ENCODE measurements around the gene DIDO1. TPM values are rescaled to one million over a fixed set of nuclear protein-coding genes. Genes with fewer than 3 reads are reported as not detected.
"Not testable (repeated sequence)": the region's sequence is repeated elsewhere in the genome, so short reads cannot be mapped to it uniquely, and the experiment has no call there.

The DIDO1 gene
- total RNA-seq, 4 donors from 2014 or later, result 54.2 to 105 (median 70.7) TPM

DNA sequence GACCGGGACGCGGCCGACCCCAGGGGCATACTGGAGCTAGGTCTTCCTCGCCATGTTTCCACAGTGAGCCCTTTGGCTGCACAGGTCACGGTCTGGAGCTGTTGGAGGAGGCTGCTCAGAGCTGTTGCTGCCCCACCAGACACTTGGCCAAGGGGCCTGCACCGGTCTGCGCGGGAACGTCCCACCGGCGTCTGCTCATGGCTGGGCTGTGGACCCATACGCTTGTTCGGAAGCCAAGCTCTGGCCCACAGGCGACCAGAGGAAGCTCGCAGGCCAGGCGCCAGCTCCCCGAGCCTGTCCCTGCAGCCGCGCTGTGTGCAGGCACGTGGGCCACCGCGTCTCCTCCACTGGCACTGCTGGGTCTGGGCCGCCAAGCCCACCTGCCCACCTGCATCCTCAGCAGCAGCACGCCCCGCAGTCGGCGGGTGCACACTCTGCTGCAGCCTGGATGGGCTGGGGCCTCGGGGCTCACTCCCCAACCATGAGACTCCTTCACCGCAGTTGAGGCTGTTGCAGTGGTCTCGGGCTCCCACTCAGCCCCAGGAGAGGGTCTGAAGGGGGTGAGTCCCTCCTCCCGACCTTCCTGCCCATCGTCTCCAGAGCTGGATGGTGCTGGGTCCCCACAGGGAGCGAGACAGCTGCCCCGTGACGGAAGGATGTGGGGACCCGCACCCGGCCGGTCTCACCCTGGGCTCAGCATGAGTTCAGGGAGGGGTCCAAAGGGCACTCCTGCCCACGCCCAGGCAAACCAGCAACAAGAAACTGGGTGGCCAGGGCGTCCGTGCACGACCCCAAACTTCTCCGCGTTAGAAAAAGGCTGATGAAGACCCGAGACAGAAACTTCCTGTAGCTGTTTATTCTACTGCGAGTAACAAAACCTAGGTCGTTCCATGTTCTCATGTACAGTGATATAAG is 49.1 kb downstream of the DIDO1 start:
- intact Hi-C loops (cut with DNase I; ENCODE audit: low total_unique reads), result loop anchor here (10.0 kb wide), 1 partner anchor 128 kb away; the partner anchor contains the start of gene BHLHE23
- peak; percentile 46 to 94 for DNase-seq (ENCODE audit: low spot score in 2 of 2)
- 68 to 82% methylated on average over 31 to 33 of the region's 48 CpGs for WGBS, 2 donors
- no peak overlapping the region for H3K4me3 ChIP-seq (ENCODE audit: low read depth, poor library complexity, severe bottlenecking)
- TF ChIP-seq, protein P1, sequence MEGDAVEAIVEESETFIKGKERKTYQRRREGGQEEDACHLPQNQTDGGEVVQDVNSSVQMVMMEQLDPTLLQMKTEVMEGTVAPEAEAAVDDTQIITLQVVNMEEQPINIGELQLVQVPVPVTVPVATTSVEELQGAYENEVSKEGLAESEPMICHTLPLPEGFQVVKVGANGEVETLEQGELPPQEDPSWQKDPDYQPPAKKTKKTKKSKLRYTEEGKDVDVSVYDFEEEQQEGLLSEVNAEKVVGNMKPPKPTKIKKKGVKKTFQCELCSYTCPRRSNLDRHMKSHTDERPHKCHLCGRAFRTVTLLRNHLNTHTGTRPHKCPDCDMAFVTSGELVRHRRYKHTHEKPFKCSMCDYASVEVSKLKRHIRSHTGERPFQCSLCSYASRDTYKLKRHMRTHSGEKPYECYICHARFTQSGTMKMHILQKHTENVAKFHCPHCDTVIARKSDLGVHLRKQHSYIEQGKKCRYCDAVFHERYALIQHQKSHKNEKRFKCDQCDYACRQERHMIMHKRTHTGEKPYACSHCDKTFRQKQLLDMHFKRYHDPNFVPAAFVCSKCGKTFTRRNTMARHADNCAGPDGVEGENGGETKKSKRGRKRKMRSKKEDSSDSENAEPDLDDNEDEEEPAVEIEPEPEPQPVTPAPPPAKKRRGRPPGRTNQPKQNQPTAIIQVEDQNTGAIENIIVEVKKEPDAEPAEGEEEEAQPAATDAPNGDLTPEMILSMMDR (IDR thresholded peaks at IDR 0.05), result no peak
- TF ChIP-seq POLR2A (IDR thresholded peaks at IDR 0.05), result no peak

DNA sequence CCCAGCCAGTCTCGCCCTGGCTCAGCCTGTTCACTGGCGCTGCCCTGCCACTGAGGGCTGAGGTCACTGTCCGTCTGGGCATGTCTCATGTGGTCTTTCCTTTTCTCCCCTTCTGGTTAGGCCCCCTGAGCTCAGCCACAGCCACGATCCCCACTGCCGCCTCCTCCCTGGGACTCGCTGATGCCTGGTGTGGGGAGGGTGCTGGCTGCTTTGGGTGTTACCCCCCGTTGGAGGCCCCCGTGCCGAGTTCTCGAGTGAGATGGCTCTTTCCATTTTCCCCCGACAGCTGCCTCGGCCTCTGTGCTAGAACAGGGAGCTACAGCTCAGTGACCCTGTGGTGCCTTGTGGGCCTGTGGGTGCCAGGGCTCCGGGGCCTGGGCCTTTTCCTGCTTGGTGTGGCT is 49.8 kb downstream of the DIDO1 start:
- no peak overlapping the region for H3K4me3 ChIP-seq (ENCODE audit: low read depth, poor library complexity, severe bottlenecking)
- no peak for DNase-seq (ENCODE audit: low spot score in 2 of 2)
- WGBS, 2 donors, result 57 to 73% methylated on average over 12 of the region's 13 CpGs
- intact Hi-C loops (cut with DNase I; ENCODE audit: low total_unique reads), result loop anchor here (10.0 kb wide), 1 partner anchor 128 kb away; the partner anchor contains the start of gene BHLHE23
- no peak for TF ChIP-seq POLR2A (IDR thresholded peaks at IDR 0.05)
- TF ChIP-seq, protein P1 (IDR thresholded peaks at IDR 0.05), result no peak

DNA sequence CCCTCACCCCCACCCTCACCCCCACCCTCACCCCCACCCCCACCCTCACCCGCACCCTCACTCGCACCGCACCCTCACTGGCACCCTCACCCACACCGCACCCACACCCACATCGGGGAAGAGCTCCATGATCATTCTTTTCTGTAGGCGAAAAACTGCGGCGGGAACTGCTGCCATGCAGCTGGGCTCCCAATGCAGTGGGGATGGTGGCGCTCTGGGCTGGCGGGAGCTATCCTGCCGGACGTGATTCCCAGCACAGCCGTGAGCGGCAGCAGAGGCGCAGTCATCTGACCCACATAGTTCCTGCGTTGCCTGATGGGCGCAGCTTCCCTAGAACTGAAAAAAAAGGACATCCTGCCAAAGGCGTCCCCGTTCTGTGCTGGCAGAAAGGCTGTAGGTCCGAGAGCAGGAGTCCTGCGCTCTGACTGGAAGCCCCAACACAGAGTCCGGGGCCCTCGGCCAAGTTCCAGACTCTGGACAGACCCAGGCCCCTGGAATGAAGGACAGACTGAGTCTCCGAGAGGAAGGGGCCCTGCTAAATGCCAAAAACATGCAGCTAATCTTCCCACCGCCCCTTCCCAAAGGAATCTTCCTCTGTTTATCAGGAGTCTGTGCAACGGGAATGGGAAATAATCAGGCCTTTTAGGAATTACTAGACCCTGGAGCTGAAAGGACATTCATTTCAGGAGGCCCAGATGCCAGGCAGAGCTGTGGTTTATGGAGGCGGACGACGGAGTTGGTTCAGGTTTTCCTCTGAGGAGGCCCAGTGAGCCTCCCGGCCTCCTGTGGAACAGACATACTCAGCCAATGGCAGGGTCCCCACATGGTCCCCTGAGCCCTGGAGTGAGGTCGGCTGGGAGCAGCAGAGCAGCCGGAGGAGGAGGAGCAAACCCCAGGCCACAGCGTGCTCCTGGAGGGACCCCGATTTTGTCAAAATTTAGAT is 50.6 kb downstream of the DIDO1 start:
- intact Hi-C loops (cut with DNase I; ENCODE audit: low total_unique reads), result loop anchor here (10.0 kb wide), 1 partner anchor 129 kb away; the partner anchor contains the start of gene BHLHE23
- WGBS, 2 donors, result 32 to 63% methylated on average over 15 to 26 of the region's 34 CpGs
- peak; percentile 73 to 96 for DNase-seq (ENCODE audit: low spot score in 2 of 2)
- TF ChIP-seq, protein P1 (IDR thresholded peaks at IDR 0.05), result no peak
- TF ChIP-seq POLR2A (IDR thresholded peaks at IDR 0.05), result no peak
- H3K4me3 ChIP-seq (ENCODE audit: low read depth, poor library complexity, severe bottlenecking), result no peak overlapping the region

DNA sequence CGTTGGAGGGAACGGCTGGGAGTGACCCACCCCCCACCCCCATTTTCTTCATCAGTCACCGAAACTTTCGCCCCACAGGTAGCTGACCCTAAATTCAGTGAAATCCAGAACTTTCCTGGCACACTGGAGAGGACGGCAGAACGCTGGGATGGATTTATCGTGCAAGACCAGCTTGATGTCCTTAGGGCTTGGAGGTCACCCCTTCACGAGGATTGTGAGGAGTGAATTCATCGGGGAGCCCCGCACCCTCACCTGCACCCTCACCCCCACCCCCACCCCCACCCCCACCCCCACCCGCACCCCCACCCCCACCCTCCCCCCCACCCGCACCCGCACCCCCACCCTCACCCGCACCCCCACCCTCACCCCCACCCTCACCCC is 51.4 kb downstream of the DIDO1 start:
- no peak for DNase-seq (ENCODE audit: low spot score in 2 of 2)
- 84 to 88% methylated on average over 10 of the region's 14 CpGs for WGBS, 2 donors
- H3K4me3 ChIP-seq (ENCODE audit: low read depth, poor library complexity, severe bottlenecking), result no peak overlapping the region
- intact Hi-C loops (cut with DNase I; ENCODE audit: low total_unique reads), result loop anchor here (10.0 kb wide), 1 partner anchor 130 kb away; the partner anchor contains the start of gene BHLHE23
- TF ChIP-seq POLR2A (IDR thresholded peaks at IDR 0.05), result no peak
- TF ChIP-seq, protein P1 (IDR thresholded peaks at IDR 0.05), result no peak

DNA sequence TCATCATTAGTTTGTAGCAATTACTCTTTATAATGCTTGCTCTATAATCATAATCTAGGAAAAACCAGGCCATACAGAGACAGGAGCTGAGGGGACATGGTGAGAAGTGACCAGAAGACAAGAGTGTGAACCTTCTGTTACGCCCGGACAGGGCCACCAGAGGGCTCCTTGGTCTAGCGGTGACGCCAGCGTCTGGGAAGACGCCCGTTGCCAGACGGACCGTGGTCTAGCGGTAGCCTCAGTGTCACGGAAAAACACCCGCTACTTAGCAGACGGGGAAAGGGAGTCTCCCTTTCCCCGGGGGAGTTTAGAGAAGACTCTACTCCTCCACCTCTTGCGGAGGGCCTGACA is 52.6 kb downstream of the DIDO1 start:
- WGBS, 2 donors, result 4 to 14% methylated on average over 13 to 15 of the region's 15 CpGs
- not testable (repeated sequence) for H3K4me3 ChIP-seq (ENCODE audit: low read depth, poor library complexity, severe bottlenecking); DNase-seq (ENCODE audit: low spot score in 2 of 2)
- TF ChIP-seq, protein P1 (IDR thresholded peaks at IDR 0.05), result peak in 1 of 3 donors; percentile 12
- intact Hi-C loops (cut with DNase I; ENCODE audit: low total_unique reads), result loop anchor here (10.0 kb wide), 1 partner anchor 131 kb away; the partner anchor contains the start of gene BHLHE23

Measured in lower leg skin (tissue), 4 donors.